Gastrocnemius medialis (tissue), 4 donors: ENCODE data around the gene MRPL19.

Source experiments
- POLR2A ChIP-seq, 2 donors: fragments of 450-650 bp; IDR thresholded peaks; one replicate each; pipeline ENCODE4 v1.6.1; 2017; ENCODE audit warnings: antibody characterized with exemption in 2 of 2, mild to moderate bottlenecking in 2 of 2, moderate library complexity in 2 of 2
- TF ChIP-seq, protein P1 (sequence below), 5 experiments: fragments of 450-650 bp in 3 of 5; fragments of 200-600 bp in 2 of 5; sonication (generic) in 2 of 5; IDR thresholded peaks in 4 of 5; conservative IDR thresholded peaks in 1 of 5; 1 replicate in 4 of 5; 2 replicates in 1 of 5; pipeline ENCODE4 v1.5.1; 2016 to 2019; ENCODE audit warnings: antibody characterized with exemption in 5 of 5, mild to moderate bottlenecking in 3 of 5, moderate library complexity in 3 of 5

DNA sequence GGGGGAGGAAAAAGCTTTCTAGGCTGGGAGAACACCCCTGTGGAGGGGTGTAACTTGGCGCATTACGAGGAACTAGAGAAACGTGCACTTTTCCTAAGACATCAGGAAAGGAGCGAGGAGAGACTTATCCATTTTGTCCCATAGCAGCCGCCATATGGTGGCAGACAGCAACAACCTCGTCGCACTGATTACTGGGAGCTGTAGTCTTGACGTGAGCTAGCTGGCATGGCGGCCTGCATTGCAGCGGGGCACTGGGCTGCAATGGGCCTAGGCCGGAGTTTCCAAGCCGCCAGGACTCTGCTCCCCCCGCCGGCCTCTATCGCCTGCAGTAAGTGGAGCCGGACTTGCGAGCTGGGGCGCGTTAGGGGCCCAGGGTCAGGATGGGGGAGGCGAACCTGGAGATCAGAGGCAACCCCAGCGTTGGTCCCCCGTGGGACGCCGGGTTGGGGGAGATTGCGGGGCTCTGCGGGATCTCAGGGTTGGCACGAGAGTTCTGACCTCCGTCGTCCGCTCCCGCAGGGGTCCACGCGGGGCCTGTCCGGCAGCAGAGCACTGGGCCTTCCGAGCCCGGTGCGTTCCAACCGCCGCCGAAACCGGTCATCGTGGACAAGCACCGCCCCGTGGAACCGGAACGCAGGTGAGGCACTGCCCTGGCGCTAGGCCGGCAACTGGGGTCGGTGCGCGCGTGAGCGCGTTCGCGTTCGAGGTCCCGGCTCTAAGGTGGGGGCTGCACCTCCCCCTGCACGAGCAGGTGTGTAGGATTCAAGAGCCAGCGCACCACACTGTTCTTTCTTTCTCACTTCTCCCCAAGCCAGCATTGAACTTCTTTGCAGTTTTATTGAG lies at the start of gene MRPL19:
- TF ChIP-seq, protein P1, sequence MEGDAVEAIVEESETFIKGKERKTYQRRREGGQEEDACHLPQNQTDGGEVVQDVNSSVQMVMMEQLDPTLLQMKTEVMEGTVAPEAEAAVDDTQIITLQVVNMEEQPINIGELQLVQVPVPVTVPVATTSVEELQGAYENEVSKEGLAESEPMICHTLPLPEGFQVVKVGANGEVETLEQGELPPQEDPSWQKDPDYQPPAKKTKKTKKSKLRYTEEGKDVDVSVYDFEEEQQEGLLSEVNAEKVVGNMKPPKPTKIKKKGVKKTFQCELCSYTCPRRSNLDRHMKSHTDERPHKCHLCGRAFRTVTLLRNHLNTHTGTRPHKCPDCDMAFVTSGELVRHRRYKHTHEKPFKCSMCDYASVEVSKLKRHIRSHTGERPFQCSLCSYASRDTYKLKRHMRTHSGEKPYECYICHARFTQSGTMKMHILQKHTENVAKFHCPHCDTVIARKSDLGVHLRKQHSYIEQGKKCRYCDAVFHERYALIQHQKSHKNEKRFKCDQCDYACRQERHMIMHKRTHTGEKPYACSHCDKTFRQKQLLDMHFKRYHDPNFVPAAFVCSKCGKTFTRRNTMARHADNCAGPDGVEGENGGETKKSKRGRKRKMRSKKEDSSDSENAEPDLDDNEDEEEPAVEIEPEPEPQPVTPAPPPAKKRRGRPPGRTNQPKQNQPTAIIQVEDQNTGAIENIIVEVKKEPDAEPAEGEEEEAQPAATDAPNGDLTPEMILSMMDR (IDR thresholded peaks at IDR 0.05 in 4 of 5, conservative IDR thresholded peaks at IDR 0.05 in 1 of 5), result peak in 1 of 5 experiments; percentile 15
- TF ChIP-seq POLR2A (IDR thresholded peaks at IDR 0.05), result peak; percentile 47 to 58
